NCI-H2227 (cell line): Measurements from ENCODE around the gene FARS2.
"Not testable (repeated sequence)": the region's sequence is repeated elsewhere in the genome, so short reads cannot be mapped to it uniquely, and the experiment has no call there.

Experiments
- DNase-seq: peaks from one replicate; lab custom pipeline; 2025; ENCODE audit not compliant: unreplicated experiment; lab: John Stamatoyannopoulos, UW

The FARS2 gene

DNA sequence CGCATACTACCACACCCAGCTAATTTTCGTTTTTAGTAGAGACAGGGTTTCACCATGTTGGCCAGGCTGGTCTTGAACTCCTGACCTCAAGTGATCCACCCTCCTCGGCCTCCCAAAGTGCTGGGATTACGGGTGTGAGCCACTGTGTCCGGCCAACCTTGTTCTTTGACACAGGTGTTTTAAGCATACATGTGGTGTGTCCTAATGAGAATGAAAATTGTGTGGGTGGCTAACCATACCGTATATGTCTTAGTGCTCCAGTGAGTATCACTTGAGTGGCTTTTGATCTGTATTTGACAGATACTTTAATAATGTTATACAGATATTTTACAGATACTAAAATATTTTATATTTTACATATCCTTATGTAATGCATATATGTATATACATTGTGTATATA lies 395.4 kb downstream of the FARS2 start:
- not testable (repeated sequence) for DNase-seq

DNA sequence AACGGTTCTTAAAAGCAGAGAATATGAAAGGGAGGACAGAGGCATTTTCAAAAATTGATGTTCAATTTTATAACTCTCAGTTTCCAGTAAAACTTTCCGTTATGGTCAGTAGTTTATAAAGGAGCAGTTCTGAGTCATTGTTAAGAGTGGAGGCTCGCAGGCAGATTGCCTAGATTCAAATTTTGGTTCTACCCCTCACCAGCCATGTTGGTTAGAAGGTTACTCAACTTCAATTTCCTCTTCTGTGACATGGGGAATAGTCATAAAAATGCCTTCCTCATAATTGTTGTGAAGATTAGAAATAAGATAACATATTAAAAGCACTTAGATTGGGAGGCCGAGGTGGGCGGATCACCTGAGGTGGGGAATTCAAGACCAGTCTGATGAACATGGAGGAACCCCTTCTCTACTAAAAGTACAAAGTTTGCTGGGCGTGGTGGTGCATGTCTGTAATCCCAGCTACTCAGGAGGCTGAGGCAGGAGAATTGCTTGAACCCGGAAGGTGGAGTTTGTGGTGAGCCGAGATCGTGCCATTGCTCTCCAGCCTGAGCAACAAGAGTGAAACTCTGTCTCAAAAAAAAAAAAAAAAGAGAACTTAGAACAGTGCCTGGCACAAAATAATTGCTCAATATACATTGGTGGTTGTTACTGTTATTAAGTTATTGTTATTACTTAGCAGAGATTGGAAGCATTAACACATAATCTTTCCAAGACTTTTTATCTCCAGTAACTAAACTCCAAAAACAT lies 396.5 kb downstream of the FARS2 start:
- DNase-seq, result no peak

DNA sequence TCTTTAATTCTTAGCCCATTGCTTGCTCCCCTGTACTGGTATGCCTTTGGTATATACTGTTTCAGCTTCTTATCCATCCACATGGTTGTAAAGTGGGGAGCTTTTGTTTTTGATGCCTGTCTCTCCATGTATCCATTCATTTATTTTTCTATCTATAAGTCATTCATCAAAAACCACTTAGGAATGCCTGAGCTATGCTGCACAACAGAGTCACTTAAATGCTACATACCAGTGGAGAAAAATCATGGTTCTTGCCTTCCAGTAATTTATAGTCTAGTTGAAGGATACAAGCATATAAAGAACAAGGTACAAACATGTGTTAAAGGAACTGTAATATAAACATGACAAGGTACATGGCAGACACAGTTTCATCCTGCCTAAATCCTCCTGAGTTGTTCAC lies 398.2 kb downstream of the FARS2 start:
- no peak for DNase-seq

DNA sequence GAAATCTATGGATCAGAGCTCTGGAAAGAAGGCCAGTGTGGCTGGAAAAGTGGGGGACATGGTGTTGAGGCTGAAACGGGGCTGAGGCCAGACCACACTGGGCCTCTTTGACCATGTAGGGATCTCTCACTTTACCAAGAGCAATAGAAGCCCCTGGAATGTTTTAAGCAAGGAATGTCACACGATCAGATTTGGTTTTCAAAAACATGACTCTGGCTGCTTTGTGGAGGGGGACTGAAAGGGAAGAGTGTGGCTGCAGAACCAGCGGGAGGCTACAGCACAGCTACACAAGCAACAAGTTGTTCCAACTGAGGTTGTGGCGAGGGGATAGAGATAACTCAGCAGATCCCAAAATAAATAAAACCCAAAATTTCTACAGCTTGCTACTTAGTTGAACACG lies 399.5 kb downstream of the FARS2 start:
- DNase-seq, result no peak

DNA sequence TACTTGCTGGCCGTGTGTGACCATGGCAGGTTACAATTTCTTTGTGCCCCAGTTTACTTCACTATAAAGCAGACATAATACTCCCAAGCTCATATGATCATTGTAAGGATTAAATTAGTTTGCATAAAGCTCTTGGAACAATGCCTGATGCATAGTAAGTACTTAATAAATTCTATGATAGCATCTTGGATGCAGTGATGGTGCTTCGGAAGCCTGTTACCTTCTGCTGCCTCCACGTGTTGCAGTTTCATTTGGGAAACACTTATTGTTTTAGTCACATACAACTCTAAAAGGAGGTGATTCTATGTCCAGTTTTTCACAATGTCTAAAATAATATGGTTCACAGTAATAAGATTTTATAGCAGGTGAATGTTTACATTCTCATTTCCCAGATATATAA lies 401.5 kb downstream of the FARS2 start:
- DNase-seq, result no peak

DNA sequence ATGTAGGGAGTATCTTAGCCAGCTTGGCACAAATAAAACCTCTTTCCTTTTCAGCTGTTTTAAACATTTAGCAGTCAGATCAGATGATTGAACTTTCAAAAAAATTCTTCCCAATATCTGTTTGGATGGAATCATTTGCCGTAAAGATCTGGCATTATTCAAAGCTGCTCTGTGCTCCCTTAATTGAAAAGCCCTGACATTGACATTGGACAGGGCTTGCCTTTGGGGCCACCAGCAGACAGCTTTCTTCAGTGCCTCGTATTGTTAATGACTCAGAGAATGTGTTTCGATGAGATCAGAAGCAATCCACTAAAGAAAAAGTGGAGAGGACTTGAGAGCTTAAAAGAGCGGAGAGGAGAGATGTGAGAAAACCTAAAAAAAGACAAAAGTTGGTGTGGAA lies 401.9 kb downstream of the FARS2 start:
- no peak for DNase-seq

DNA sequence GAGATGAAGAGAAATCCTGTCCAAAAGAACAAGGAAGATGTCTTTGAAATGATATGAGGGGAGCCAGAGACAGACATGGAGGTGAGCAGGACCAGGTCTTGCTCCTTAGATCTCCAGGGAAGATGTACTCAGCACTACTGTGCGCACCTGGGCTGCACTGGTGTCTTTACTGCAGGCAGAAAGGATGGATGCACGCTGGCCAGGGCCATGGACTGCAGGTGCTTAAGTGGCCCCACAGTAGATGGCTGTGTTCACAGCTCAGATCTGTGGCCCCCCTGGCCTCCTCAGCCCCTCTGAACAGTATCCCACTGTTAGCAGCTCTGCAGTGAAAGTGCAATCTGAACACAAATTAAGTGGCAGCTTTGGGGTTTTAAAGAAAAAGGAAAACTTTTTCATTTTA lies 402.4 kb downstream of the FARS2 start:
- DNase-seq, result no peak

DNA sequence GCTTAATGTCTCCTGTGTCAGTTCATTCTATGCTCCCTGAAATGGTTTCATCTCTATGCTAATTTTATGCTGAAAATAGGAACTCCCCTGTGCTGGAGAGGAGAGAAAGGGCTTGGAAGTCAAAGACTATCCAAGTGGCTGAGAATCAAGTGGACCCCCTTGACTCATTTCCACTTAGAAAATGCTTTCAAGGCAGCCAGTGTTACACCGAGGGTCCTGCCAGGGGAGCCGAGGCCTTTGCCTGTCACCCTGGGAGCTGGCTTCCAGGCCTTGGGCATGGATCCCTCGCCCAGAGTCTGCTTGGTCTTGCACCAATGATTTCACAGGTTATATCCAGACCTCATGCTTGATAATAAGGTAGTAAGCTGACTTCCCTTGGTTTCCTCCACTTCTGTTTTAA lies 402.8 kb downstream of the FARS2 start:
- no peak for DNase-seq

DNA sequence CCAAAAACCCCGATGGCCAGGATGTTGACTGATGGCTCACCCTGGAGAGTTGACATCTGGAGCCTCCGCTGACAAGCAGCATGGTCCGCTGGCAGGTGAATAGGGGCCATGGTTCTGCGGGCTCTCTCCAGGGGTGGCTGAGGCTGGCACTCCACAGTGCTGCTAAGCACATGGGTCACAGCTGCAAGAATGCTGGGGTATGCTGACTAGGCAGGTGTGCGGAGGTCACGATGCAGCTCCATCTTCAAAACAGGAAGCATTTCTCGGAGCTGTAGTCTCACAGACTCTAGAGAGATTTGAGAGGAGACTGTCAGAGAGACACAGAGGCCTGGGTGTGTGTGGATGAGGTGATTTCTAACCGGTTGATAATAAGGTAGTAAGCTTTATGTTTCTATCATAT lies 403.9 kb downstream of the FARS2 start:
- DNase-seq, result no peak

DNA sequence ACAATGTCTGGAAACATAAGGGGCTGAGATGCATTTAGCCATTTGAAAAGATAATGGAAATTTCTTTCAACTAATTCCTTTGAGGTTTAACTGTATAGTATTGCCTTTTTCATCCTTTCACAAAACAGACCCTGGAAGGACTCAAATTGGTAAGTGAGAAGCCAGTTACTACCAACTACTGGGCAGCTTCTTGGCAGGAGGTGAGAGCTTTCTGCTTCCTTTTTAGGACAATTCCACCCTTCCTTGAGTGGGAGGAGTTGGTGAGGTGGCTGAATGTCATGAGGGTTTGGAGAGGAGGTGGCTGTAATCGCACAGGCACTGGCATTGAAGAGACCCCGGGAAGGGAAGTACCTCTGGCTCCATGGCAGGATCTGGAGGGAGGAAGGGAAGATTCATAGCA lies 404.4 kb downstream of the FARS2 start:
- no peak for DNase-seq

DNA sequence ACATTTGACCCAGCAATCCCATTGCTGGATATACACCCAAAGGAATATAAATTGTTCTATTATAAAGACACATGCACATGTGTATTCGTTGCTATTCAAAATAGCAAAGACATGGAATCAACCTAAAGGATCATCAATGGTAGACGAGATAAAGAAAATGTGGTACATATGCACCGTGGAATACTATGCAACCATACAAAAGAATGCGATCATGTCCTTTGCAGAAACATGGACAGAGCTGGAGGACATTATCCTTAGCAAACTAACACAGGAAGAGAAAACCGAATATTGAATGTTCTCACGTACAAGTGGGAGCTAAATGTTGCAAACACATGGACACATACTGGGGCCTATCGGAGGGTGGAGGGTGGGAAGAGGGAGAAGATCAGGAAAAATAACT lies 405.4 kb downstream of the FARS2 start:
- DNase-seq, result no peak

DNA sequence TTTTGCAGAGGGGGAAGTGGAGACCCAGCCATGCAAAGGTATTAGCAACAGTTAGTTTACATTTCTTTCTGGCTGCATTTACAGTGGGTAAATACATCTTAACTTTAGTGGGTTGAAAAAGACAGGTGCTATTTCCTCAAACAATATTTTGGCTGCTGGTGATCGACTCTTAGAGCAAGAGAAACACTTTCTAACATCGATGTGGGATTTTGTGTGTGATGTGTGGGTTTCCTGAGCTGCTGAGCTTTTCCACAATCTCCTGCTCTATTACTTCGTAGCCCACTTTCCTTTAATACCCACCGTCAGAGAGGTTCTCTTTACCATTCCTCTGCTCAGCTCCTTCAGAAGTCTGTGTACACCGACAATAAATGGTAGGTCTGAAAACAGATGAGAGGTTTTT lies 406.4 kb downstream of the FARS2 start:
- no peak for DNase-seq

DNA sequence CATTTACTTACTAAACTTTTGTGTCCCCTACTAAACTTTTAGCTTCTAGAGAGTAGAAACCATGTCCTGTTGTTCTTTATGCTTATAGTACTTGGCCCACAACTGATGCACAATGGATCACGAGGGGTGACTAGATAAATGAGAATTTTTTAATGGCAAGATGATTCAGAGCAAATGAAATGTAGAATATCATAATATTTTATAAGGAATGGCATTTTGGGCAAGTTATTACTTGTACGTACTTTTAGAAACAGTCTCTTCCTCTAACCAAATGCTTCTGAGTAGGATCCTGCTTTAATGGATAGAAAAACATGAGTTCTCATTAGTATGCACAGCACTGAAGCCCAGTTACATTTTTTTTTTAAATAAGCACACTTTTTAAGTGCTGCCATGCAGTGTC lies 409.1 kb downstream of the FARS2 start:
- no peak for DNase-seq

DNA sequence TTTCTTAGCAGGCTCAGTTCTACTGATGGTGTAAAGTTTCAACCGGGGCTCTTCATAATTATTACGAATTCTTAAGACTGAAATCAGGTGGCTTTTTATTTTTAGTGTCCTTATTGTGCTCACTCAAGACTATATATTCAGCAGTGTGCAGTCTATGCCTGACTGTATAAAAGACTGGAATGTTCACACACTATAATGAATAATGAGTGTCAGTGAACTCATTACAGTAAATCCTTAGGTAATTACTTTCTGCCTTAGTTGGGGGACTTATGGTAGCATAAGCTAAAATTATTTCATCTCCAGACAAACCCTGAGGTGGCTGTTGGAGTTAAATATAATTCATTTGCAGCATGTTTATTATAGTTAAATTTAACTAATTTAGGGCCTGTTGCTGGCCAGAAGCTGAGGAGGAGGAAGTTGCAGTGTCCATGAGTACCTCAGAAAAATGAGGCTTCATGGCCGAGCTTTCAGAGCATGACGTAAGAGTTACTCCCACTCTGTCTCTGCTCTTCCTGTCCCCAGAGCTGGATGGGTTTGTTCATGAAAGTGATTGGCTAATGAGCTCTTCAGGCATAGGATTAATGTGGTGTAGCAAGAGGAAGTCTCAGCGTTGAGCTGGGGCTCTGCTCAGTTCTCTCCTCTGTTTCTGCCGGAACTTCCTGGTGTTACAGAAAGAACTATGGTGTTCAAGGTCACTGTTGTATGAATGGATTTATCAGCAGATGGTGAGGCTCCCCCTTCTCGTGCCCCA lies 409.7 kb downstream of the FARS2 start:
- no peak for DNase-seq

DNA sequence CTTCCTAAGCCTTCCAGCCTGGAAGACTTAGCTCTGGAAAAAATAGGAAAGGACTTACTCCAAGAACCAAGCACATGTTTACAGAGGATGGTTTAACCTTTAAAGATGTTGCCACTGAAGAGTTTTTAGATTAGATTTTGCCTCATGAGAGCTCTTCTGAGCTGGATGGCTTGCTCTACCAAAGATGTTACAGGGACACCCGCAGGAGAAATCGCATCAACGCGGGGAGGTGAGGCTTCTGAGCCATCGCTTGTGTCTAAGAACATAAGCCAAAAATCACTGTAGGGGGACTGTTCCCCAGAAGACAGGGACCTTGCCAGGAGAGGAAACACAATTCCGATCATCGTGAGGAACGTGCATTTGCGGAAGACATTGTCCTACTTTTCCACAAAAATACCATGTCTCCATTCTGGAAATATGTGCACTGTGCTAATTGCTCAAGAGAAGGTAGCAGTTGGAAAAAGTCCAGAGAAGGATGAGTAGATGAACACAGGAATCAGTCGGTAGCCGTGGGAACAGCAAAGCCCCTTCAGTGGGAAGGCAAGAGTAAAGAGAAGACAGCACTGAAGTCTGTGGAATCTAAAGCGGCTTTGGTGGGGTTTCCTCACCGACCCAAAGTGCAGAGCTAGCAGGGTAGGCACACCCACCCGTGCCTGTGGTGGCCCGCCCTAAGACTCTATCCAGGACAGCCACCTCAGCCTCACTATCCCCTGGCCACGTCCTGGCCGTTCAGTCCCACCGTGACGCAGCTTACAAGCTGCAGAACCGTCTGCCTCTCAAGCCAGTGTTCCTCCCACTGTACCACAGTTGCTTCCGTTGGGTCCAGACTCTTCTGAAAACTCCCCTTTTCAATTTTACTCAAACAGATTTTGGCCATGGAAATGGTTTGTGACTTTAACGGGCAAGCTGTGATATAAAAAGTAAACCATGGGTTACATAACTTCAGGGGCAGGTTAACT lies 410.6 kb downstream of the FARS2 start:
- DNase-seq, result no peak

DNA sequence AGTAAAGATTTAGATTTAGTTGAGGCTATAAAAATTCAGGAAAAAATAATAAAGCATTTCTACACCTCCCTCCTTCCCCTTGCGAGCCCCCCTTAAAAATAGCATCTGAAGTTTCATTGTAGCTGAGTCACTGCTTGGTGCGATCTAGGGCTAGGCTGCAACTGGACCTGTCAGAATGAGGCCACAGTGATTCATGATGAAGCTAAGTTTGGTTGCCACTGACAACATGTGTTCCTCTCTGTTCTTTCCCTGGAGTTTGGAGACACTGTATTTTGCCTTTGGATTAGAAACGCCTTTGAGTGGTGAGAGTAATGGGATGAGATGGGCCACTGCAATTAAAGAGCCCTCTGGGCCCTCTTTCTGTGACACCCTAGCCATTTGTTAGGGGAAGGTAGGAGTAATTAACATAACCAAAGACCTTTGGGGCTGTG lies 411.3 kb downstream of the FARS2 start:
- DNase-seq, result no peak

DNA sequence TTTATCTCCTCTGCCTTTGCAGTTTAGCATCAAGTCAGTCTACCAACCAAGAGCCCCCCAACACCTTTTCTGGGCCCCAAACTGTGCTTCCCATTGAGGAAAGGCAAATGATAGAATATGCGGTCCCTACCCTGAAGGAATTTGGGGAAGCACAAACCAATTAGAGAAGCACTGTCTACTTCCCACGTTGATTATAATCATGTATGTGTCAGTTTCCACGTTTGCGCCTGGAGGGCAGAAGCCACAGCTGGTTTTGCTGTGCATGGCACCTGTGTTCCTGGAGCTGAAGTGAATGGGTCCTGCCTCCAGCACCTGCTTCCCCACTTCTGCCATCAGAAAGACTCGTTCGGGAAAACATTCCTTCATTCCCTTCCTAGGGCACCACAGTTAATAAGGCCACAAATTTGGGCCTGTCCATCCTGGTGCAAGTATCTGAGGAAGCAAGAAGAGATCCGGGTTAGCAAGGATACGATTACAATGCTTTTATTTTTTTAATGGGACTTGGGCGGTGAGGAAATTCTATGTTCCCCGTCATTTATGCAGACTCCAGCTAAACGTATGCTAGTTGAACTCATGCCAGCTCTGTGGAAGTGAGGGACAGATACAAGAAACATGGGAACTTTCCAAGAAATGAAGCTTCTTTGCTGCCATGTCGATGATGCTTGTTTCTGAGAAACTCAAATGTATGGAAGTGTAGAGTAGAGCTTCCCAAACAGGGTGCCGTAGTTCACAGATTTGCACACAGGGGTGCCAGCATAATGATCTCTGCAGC lies 411.9 kb downstream of the FARS2 start:
- no peak for DNase-seq

DNA sequence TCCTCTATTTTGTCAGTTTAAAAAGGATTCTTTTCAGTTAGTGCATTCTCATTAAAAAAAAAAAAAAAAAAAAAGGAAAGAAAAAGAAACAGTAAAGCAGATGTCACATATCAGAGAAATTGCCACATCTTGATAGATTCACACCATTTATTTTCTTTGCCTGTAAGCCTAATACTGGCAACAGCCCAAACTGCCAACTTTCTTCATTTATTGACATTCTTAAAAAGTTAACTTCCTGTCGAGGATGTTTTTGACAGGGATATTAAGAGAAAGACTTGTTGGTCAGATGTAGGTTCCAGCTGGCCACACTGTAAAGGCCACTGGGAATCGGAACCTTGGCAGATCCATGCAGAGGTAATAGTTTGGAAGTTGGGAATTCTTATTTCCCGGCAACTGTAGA lies 412.8 kb downstream of the FARS2 start:
- DNase-seq, result no peak

DNA sequence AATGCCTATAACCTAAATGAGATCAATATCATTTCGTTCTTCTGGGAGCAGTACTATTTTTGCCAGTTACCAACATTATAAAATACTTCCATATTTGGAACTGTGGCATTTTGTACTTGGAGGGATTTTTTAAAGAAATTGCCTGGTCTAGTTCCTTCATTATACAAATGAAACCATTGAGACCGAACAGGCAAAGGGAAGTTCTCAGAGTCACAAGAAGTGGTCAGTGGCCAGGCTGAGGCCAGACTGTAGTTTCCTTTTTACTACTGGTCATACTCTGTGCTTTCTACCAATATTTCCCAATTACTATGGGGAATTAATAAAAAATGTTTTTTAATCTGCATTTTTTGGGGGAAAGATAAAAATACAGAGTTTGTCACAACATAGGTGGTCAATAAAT lies 413.4 kb downstream of the FARS2 start:
- DNase-seq, result no peak

DNA sequence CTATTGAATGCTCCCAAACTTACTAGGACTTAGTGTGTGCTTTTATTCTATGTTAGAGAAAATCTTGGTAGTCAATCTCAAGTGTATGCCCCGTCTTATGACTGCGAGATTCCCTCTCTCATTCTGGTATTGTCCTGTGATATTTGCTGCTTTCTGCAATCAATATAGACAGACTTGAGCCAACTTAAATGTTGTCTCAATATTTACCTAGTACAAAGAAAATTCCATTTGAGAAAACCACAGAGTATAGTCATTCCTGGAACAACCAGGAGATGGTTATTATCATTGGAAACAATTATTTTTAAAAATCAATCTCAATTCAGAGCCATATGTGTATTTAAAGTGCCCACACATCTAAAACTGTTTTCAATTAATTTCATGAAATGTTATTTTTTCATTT lies 415.4 kb downstream of the FARS2 start:
- no peak for DNase-seq
